Psoas muscle (tissue), 8 donors: ENCODE results near the gene PWWP2B. TPM values are rescaled to one million over a fixed set of nuclear protein-coding genes. Genes with fewer than 3 reads are reported as not detected.

ENCODE experiments used
- ATAC-seq, 4 donors: fragments of 200-7000 bp; cut with Tn5 transposase; one replicate each; pipeline ENCODE4 v1.9.1; 2020; ENCODE audit warnings: moderate library complexity in 3 of 4, mild to moderate bottlenecking in 2 of 4
- DNase-seq, 2 donors: peaks; one replicate each; pipeline ENCODE4 v3.0.0-alpha.2; 2020
- H3K27ac ChIP-seq: fragments of 200-600 bp; one replicate; pipeline ENCODE4 v1.8.0; 2022
- H3K27me3 ChIP-seq, 3 donors: fragments of 200-600 bp in 1 of 3; one replicate each; pipeline versions ENCODE4 v1.6.1 to v1.8.0; 2013 to 2022; ENCODE audit warnings: low read length in 2 of 3, mild to moderate bottlenecking in 2 of 3, moderate library complexity in 1 of 3; ENCODE audit not compliant: insufficient read depth in 3 of 3
- H3K36me3 ChIP-seq, 2 donors: fragments of 200-600 bp in 1 of 2; one replicate each; pipeline versions ENCODE4 v1.6.1 to v1.8.0; 2013 to 2022; ENCODE audit warnings: low read depth in 1 of 2, mild to moderate bottlenecking in 1 of 2, moderate library complexity in 1 of 2; ENCODE audit not compliant: insufficient read depth in 1 of 2
- H3K4me1 ChIP-seq: fragments of 200-600 bp; one replicate; pipeline ENCODE4 v1.8.0; 2022
- H3K4me3 ChIP-seq: fragments of 200-600 bp; one replicate; pipeline ENCODE4 v1.8.0; 2022; ENCODE audit warnings: mild to moderate bottlenecking
- H3K9me3 ChIP-seq: fragments of 200-600 bp; one replicate; pipeline ENCODE4 v1.8.0; 2022
- CTCF ChIP-seq: fragments of 200-600 bp; IDR thresholded peaks from one replicate; pipeline ENCODE4 v1.8.0; 2022; ENCODE audit warnings: antibody characterized with exemption
- WGBS, 3 donors: extraction: QIAGEN DNeasy Blood & Tissue Kit; methylation state at CpG; one replicate each; pipeline versions ENCODE4 v1.1.6 to v1.1.7; 2013; 5-methylcytosine and 5-hydroxymethylcytosine counted together
- intact Hi-C, 2 donors: fragments of 100-400 bp; cut with DNase I; formaldehyde crosslinking; loops; one replicate each; pipeline versions ENCODE4 v1.11.0 to v1.14.2; 2022
- polyA plus RNA-seq, 3 donors: library from polyadenylated mRNA; stranded (reverse); fragments of 200-250 nt; gene quantifications; one replicate each; pipeline ENCODE4 v1.2.3, GENCODE V29; 2013
- total RNA-seq, 4 donors: library from RNA; stranded (reverse); fragmentation: NEBNext Ultra II Directional in 2 of 4; extraction: Animal tissue kit (Norgen Biotek cat#: 25700) in 2 of 4; gene quantifications; one replicate each; pipeline versions ENCODE4 v1.2.1 to v1.2.4, GENCODE V29; 2021 to 2023
- donor health status: healthy with polysubstance abuse.
- donor health status: DM: no; HTN: no; CAD: no; lungs with moderate emphysema.
- donor health status: Bipolar disorder and iron deficiency.
- donor health status: healthy.
- donor health status: DM: yes; HTN: yes; CAD: no.
- donor health status: DM: no; HTN: no; CAD: no.
- donor health status: DM: no; HTN: no; CAD: no.
- donor health status: DM: yes; HTN: yes; CAD: no.

The PWWP2B gene
- total and polyA plus RNA-seq, 7 donors: 14.5 to 35.2 (median 22.2) TPM

- DNase-seq: peak; percentile 12 to 52
- no peaks in the 10 kb centered on the region for H3K9me3 ChIP-seq
- peaks cover 12% of the 10 kb centered on the region for H3K4me1 ChIP-seq
Measured at GRCh38 chr10:132450466-132450824, 53.4 kb downstream of the PWWP2B start.

GRCh38 chr10:132450825-132451505, 54.0 kb downstream of the PWWP2B start:
- no peak for ATAC-seq
- intact Hi-C loops: loop anchor here (5.0 kb wide), 1 partner anchor 229 kb away; no protein-coding TSS in a partner anchor

More at GRCh38 chr10:132450466-132450824, 53.4 kb downstream of the PWWP2B start:
- intact Hi-C loops: loop anchor here (5.0 kb wide), 1 partner anchor 228 kb away; no protein-coding TSS in a partner anchor
- ATAC-seq: no peak
- 76 to 83% (median 79%) methylated on average over 9 of the region's 9 CpGs for WGBS, 3 donors
- Histone ChIP-seq H3K27ac (no peak overlapping the region), H3K27me3 (no peaks in the 10 kb centered on the region), H3K36me3 (no peaks in the 10 kb centered on the region), H3K4me3 (no peak overlapping the region)
- no peak for TF ChIP-seq CTCF

DNA sequence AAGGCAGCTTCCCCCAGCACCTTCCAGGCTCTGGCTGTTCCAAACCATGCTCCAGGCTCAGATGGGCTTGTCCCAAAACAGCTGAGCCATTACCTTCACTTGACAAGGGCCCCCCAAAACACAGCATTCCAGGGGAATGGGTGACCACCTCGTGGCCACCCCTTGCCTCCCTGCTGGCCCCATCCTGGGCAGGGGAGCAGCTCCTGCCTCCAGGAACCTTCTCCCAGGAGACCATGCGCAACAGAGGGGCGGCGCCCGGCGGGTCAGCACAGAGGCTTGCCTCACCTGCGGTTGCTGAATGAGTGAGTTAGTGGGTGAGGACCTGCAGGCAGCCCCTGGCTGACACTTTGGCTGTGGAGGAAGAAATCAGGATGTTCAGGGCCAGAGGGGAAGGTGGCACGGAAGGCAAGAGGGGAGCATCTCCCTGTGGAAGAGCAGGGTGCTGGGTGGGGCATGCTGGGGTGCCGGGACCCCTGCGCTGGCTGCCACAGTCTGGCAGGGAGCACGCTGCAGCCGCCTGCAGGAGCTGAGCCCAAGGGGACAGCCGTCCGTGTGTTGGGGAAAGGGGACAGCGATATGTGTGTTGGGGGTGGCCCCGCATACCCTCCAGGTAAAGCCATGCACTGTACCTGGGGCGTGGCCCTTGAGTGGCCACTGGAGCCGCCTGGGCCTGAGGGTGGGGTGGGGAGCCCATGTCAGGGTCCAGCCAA, 54.7 kb downstream of the PWWP2B start:
- H3K36me3 ChIP-seq: no peaks in the 10 kb centered on the region
- H3K4me1 ChIP-seq: peaks cover 12% of the 10 kb centered on the region
- H3K9me3 ChIP-seq: no peaks in the 10 kb centered on the region
- ATAC-seq: no peak
- WGBS, 3 donors: 86 to 91% (median 89%) methylated on average over 16 to 18 of the region's 18 CpGs
- intact Hi-C loops: loop anchor here (5.0 kb wide), 1 partner anchor 229 kb away; no protein-coding TSS in a partner anchor
- no peaks in the 10 kb centered on the region for H3K27me3 ChIP-seq
- no peak overlapping the region for H3K27ac ChIP-seq
- peak; percentile 21 to 51 for DNase-seq
- no peak overlapping the region for H3K4me3 ChIP-seq
- no peak for TF ChIP-seq CTCF

More at GRCh38 chr10:132450825-132451505, 54.0 kb downstream of the PWWP2B start:
- H3K4me3 ChIP-seq: no peak overlapping the region
- no peaks in the 10 kb centered on the region for H3K36me3 ChIP-seq
- H3K9me3 ChIP-seq: no peaks in the 10 kb centered on the region
- TF ChIP-seq CTCF: no peak
- peak; percentile 13 to 50 for DNase-seq
- no peak overlapping the region for H3K27ac ChIP-seq
- H3K27me3 ChIP-seq: no peaks in the 10 kb centered on the region
- 81 to 90% (median 86%) methylated on average over 11 of the region's 11 CpGs for WGBS, 3 donors
- H3K4me1 ChIP-seq: peaks cover 12% of the 10 kb centered on the region

DNA sequence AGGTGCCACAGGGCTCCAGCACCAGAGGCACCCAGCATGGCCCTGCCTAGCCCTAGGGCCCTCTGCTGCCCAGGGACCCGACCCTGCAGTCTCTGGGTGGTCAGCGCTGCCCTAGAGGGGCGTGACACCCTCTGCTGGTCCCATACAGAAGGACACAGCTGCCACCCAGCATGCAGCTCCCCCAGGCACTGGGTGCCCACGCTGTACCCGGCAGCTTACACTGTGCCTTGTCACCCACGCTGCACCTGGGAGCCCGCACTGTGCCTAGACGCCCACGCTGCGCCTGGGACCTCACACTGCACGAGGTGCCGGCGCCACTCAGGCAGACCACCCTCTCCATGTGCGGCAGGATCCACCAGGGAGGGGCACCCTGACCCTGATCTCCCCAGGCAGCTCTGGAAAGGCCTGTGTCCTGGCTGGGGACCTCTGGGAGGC, 55.2 kb downstream of the PWWP2B start:
- ATAC-seq (peak; percentile 18 to 39 (median 32)), DNase-seq (peak; percentile 16 to 55)
- Histone ChIP-seq H3K27me3 (no peaks in the 10 kb centered on the region), H3K9me3 (no peaks in the 10 kb centered on the region), H3K36me3 (no peaks in the 10 kb centered on the region), H3K27ac (peak overlapping the region; percentile 7), H3K4me3 (no peak overlapping the region), H3K4me1 (peaks cover 12% of the 10 kb centered on the region)
- 77 to 87% (median 81%) methylated on average over 14 of the region's 14 CpGs for WGBS, 3 donors
- peak; percentile 43 for TF ChIP-seq CTCF
- intact Hi-C loops: loop anchor here (5.0 kb wide), 1 partner anchor 230 kb away; no protein-coding TSS in a partner anchor
